ENCODE results near the gene OR6B1. TPM values are rescaled to one million over a fixed set of nuclear protein-coding genes. Genes with fewer than 3 reads are reported as not detected.

OR6B1 gene
- not detected for total RNA-seq

DNA sequence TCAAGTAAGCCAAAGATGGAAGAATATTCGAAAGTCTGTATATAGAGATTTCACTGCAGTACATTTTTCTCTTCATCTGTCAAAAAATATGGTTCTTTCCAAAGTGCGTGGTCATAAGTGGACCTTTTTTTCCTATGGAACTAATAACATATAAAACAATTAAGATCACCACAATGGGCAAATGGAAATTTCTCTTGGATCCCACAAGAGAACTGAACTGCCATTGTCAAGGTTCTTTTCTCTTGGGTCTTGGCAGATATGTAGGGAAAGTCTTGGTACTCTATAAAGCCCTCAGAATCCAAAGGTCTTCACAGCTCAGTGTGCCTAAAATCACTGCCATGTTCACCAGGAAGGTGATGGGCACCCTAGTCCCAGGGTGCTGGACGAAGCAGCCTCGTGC, at the start of gene OR6B1:
OR6B1 (plus strand) TSS at position 301 of the 400 bp plus-strand sequence. CDS start 3,677 bp downstream, outside the sequence.
- no peak within 1 kb of the TSS for H3K4me3 ChIP-seq
- no peaks in the 10 kb centered on the region for H3K36me3 ChIP-seq
- no peak for DNase-seq
- no peaks in the 10 kb centered on the region for H3K9me3 ChIP-seq
- intact Hi-C loops (cut with DNase I; ENCODE audit: low total_unique reads) = no loop called here
- no peak within 1 kb of the TSS for H3K27ac ChIP-seq
- H3K27me3 ChIP-seq = no peaks in the 10 kb centered on the region
- no peaks in the 10 kb centered on the region for H3K4me1 ChIP-seq
- no peak for TF ChIP-seq POLR2A (IDR thresholded peaks at IDR 0.05)
- TF ChIP-seq, protein P1, sequence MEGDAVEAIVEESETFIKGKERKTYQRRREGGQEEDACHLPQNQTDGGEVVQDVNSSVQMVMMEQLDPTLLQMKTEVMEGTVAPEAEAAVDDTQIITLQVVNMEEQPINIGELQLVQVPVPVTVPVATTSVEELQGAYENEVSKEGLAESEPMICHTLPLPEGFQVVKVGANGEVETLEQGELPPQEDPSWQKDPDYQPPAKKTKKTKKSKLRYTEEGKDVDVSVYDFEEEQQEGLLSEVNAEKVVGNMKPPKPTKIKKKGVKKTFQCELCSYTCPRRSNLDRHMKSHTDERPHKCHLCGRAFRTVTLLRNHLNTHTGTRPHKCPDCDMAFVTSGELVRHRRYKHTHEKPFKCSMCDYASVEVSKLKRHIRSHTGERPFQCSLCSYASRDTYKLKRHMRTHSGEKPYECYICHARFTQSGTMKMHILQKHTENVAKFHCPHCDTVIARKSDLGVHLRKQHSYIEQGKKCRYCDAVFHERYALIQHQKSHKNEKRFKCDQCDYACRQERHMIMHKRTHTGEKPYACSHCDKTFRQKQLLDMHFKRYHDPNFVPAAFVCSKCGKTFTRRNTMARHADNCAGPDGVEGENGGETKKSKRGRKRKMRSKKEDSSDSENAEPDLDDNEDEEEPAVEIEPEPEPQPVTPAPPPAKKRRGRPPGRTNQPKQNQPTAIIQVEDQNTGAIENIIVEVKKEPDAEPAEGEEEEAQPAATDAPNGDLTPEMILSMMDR (IDR thresholded peaks at IDR 0.05) = no peak

GRCh38 chr7:143953421-143953820, 46.7 kb upstream of the OR6B1 start:
- Histone ChIP-seq H3K4me3 (no peak overlapping the region), H3K9me3 (no peaks in the 10 kb centered on the region), H3K4me1 (no peaks in the 10 kb centered on the region), H3K27me3 (no peaks in the 10 kb centered on the region), H3K36me3 (no peaks in the 10 kb centered on the region), H3K27ac (no peak overlapping the region)
- intact Hi-C loops (cut with DNase I; ENCODE audit: low total_unique reads) = no loop called here
- no peak for TF ChIP-seq POLR2A (IDR thresholded peaks at IDR 0.05)
- TF ChIP-seq, protein P1 (IDR thresholded peaks at IDR 0.05) = no peak
- no peak for DNase-seq

- Histone ChIP-seq H3K4me1 (no peaks in the 10 kb centered on the region), H3K9me3 (no peaks in the 10 kb centered on the region), H3K36me3 (no peaks in the 10 kb centered on the region), H3K27ac (no peak overlapping the region), H3K4me3 (no peak overlapping the region), H3K27me3 (no peaks in the 10 kb centered on the region)
- no peak for TF ChIP-seq POLR2A (IDR thresholded peaks at IDR 0.05)
- TF ChIP-seq, protein P1 (IDR thresholded peaks at IDR 0.05) = no peak
- no peak for DNase-seq
- intact Hi-C loops (cut with DNase I; ENCODE audit: low total_unique reads) = no loop called here
Observed at GRCh38 chr7:143954135-143954534, 46.0 kb upstream of the OR6B1 start.

- TF ChIP-seq POLR2A (IDR thresholded peaks at IDR 0.05) = no peak
- TF ChIP-seq, protein P1 (IDR thresholded peaks at IDR 0.05) = no peak
- no peaks in the 10 kb centered on the region for H3K36me3 ChIP-seq
- H3K27ac ChIP-seq = no peak within 1 kb of the TSS
- intact Hi-C loops (cut with DNase I; ENCODE audit: low total_unique reads) = no loop called here
- no peaks in the 10 kb centered on the region for H3K9me3 ChIP-seq
- H3K27me3 ChIP-seq = no peaks in the 10 kb centered on the region
- no peak within 1 kb of the TSS for H3K4me3 ChIP-seq
- H3K4me1 ChIP-seq = no peaks in the 10 kb centered on the region
- no peak for DNase-seq
Observed at GRCh38 chr7:143954544-143954943, 45.6 kb upstream of the OR6B1 start, which contains the start of gene OR2F1. OR2F1 (plus strand) TSS chr7:143954844; CDS start chr7:143959971, 5,127 bp downstream.

DNA sequence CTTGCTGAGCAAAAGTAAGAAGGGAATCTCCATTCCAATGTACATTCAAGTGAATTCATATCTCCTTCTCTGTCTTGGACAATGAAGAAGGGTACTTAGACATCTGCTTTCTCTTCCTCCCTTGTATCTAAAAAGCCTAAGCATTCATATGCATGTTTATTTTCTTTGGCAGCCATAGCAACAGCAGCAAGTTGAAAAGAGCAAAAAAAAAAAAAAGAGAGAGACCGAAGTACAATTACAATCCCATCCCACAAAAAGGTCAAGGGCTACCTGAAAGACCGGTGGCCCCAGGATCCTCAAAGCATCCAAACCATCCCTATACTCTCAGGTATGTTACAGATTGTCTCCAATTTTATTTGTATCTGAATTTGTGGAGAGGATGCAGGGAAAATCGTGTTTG, 41.3 kb upstream of the OR6B1 start:
- TF ChIP-seq POLR2A (IDR thresholded peaks at IDR 0.05) = no peak
- TF ChIP-seq, protein P1 (IDR thresholded peaks at IDR 0.05) = no peak
- intact Hi-C loops (cut with DNase I; ENCODE audit: low total_unique reads) = no loop called here

More for the DNA sequence above, 41.3 kb upstream of the OR6B1 start:
- Histone ChIP-seq H3K9me3 (no peaks in the 10 kb centered on the region), H3K36me3 (no peaks in the 10 kb centered on the region), H3K4me1 (no peaks in the 10 kb centered on the region), H3K4me3 (no peak overlapping the region), H3K27ac (no peak overlapping the region), H3K27me3 (no peaks in the 10 kb centered on the region)
- no peak for DNase-seq

Measured in uterus (tissue), 4 donors.